Measurements from ENCODE around the gene CCDC57.
A peak's percentile ranks its signal among the peaks of the same experiment; 100 is the strongest.

The CCDC57 gene

GRCh38 chr17:82219753-82220709 lies 7.4 kb upstream of the CCDC57 start:
- no peak for TF ChIP-seq CTCF (IDR thresholded peaks at IDR 0.05; ENCODE audit: low read depth, low read length)
- no peak for DNase-seq (ENCODE audit: low read depth in 2 of 2)
- H3K4me3 ChIP-seq (replicated peaks in 1 of 2; ENCODE audit: low read depth in 2 of 2, low read length in 2 of 2): no peak overlapping the region

- no peak for TF ChIP-seq CTCF (IDR thresholded peaks at IDR 0.05; ENCODE audit: low read depth, low read length)
- DNase-seq (ENCODE audit: low read depth in 2 of 2): no peak
- no peak overlapping the region for H3K4me3 ChIP-seq (replicated peaks in 1 of 2; ENCODE audit: low read depth in 2 of 2, low read length in 2 of 2)
Measured at GRCh38 chr17:82219083-82219482, 6.4 kb upstream of the CCDC57 start.

GRCh38 chr17:82218349-82219075 lies 5.9 kb upstream of the CCDC57 start:
- DNase-seq (ENCODE audit: low read depth in 2 of 2): no peak
- no peak overlapping the region for H3K4me3 ChIP-seq (replicated peaks in 1 of 2; ENCODE audit: low read depth in 2 of 2, low read length in 2 of 2)
- no peak for TF ChIP-seq CTCF (IDR thresholded peaks at IDR 0.05; ENCODE audit: low read depth, low read length)

- peak; percentile 94 to 95 for DNase-seq (ENCODE audit: low read depth in 2 of 2)
- TF ChIP-seq CTCF (IDR thresholded peaks at IDR 0.05; ENCODE audit: low read depth, low read length): no peak
- peak overlapping the region in 1 of 2 donors; percentile 26 for H3K4me3 ChIP-seq (replicated peaks in 1 of 2; ENCODE audit: low read depth in 2 of 2, low read length in 2 of 2)
Measured at GRCh38 chr17:82217530-82218204, 5.0 kb upstream of the CCDC57 start.

- peak; percentile 44 to 56 for DNase-seq (ENCODE audit: low read depth in 2 of 2)
- no peak overlapping the region for H3K4me3 ChIP-seq (replicated peaks in 1 of 2; ENCODE audit: low read depth in 2 of 2, low read length in 2 of 2)
- TF ChIP-seq CTCF (IDR thresholded peaks at IDR 0.05; ENCODE audit: low read depth, low read length): no peak
Measured at GRCh38 chr17:82217120-82217529, 4.5 kb upstream of the CCDC57 start.

- H3K4me3 ChIP-seq (replicated peaks in 1 of 2; ENCODE audit: low read depth in 2 of 2, low read length in 2 of 2): no peak overlapping the region
- no peak for TF ChIP-seq CTCF (IDR thresholded peaks at IDR 0.05; ENCODE audit: low read depth, low read length)
- DNase-seq (ENCODE audit: low read depth in 2 of 2): peak; percentile 90
Measured at GRCh38 chr17:82216301-82217119, 3.9 kb upstream of the CCDC57 start.

Measured in cardiac fibroblast (primary cell).